ENCODE results near the gene PAQR8. TPM values are rescaled to one million over a fixed set of nuclear protein-coding genes. Genes with fewer than 3 reads are reported as not detected.

PAQR8 gene
- total and polyA plus RNA-seq, 4 donors = 2.5 to 9.3 (median 5.9) TPM

DNA sequence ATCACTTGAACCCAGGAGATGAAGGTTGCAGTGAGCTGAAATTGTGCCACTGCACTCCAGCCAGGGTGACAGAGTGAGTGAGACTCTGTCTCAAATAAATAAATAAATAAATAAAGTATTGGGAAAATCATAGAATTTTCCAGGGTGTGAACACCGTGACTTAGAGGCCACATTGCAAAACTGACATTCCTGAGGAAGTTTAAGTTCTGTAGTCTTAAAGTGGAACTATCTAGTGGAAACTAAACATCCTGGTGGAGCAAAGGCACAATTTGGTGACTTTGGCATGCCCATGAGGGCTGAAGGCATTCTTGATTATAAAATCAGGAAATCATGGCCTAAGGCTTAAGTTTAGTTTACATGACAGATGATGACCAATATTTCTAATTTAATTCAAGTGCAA, 44.7 kb upstream of the PAQR8 start:
- no peak overlapping the region for H3K4me3 ChIP-seq
- H3K9me3 ChIP-seq (ENCODE audit: control insufficient read depth in 4 of 4, insufficient read depth in 3 of 4, low read length in 3 of 4) = no peaks in the 10 kb centered on the region
- no peak overlapping the region for H3K9ac ChIP-seq (ENCODE audit: insufficient read depth in 1 of 2, low read length in 2 of 2)
- no peaks in the 10 kb centered on the region for H3K36me3 ChIP-seq (ENCODE audit: control insufficient read depth in 4 of 4, insufficient read depth in 4 of 4, low read length in 4 of 4)
- H3K27ac ChIP-seq (ENCODE audit: low read depth in 1 of 2, low read length in 1 of 2) = no peak overlapping the region
- 21 to 49% methylated on average over 1 of the region's 1 CpG for WGBS, 2 donors
- DNase-seq (no peak), ATAC-seq (ENCODE audit: insufficient read depth, low FRiP score) (no peak)
- TF ChIP-seq, protein P1, sequence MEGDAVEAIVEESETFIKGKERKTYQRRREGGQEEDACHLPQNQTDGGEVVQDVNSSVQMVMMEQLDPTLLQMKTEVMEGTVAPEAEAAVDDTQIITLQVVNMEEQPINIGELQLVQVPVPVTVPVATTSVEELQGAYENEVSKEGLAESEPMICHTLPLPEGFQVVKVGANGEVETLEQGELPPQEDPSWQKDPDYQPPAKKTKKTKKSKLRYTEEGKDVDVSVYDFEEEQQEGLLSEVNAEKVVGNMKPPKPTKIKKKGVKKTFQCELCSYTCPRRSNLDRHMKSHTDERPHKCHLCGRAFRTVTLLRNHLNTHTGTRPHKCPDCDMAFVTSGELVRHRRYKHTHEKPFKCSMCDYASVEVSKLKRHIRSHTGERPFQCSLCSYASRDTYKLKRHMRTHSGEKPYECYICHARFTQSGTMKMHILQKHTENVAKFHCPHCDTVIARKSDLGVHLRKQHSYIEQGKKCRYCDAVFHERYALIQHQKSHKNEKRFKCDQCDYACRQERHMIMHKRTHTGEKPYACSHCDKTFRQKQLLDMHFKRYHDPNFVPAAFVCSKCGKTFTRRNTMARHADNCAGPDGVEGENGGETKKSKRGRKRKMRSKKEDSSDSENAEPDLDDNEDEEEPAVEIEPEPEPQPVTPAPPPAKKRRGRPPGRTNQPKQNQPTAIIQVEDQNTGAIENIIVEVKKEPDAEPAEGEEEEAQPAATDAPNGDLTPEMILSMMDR (IDR thresholded peaks at IDR 0.05; ENCODE audit: control extremely low read depth, extremely low read depth) = no peak
- H3K27me3 ChIP-seq (ENCODE audit: control insufficient read depth in 3 of 3, insufficient read depth in 3 of 3, low read length in 2 of 3) = no peaks in the 10 kb centered on the region
- no peaks in the 10 kb centered on the region for H3K4me1 ChIP-seq (ENCODE audit: control insufficient read depth in 5 of 5, insufficient read depth in 5 of 5, low read length in 5 of 5)

GRCh38 chr6:52317841-52318581, 43.9 kb upstream of the PAQR8 start:
- H3K9me3 ChIP-seq (ENCODE audit: control insufficient read depth in 4 of 4, insufficient read depth in 3 of 4, low read length in 3 of 4) = no peaks in the 10 kb centered on the region
- H3K9ac ChIP-seq (ENCODE audit: insufficient read depth in 1 of 2, low read length in 2 of 2) = no peak overlapping the region
- H3K27ac ChIP-seq (ENCODE audit: low read depth in 1 of 2, low read length in 1 of 2) = no peak overlapping the region
- DNase-seq = no peak
- peak; percentile 58 for ATAC-seq (ENCODE audit: insufficient read depth, low FRiP score)
- no peaks in the 10 kb centered on the region for H3K4me1 ChIP-seq (ENCODE audit: control insufficient read depth in 5 of 5, insufficient read depth in 5 of 5, low read length in 5 of 5)
- no peaks in the 10 kb centered on the region for H3K27me3 ChIP-seq (ENCODE audit: control insufficient read depth in 3 of 3, insufficient read depth in 3 of 3, low read length in 2 of 3)
- H3K36me3 ChIP-seq (ENCODE audit: control insufficient read depth in 4 of 4, insufficient read depth in 4 of 4, low read length in 4 of 4) = no peaks in the 10 kb centered on the region
- H3K4me3 ChIP-seq = no peak overlapping the region
- WGBS, 2 donors = 40 to 42% methylated on average over 4 of the region's 4 CpGs
- TF ChIP-seq, protein P1 (IDR thresholded peaks at IDR 0.05; ENCODE audit: control extremely low read depth, extremely low read depth) = no peak

DNA sequence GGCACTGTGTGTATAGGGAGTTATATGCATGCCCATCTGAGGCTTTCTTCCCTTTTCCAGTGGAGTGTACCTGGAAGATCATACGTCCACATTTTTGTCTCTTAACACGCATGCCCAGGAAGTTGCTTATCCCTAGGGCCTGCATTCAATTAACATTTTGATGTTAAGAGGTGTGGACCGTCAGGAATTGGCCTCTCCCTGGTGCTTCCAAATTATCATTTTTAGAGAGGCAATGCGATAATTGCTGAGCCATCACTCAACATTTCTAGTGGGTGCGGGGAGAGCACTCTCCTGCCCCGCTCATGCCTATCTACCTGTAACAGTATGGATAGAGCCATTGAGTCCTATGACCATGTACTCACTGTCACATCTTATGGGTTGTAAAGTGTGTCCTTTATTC, 37.8 kb upstream of the PAQR8 start:
- DNase-seq (no peak), ATAC-seq (ENCODE audit: insufficient read depth, low FRiP score) (no peak)
- H3K4me1 ChIP-seq (ENCODE audit: control insufficient read depth in 5 of 5, insufficient read depth in 5 of 5, low read length in 5 of 5) = peaks cover 0 to 3% (median 0%) of the 10 kb centered on the region in 5 donors
- no peaks in the 10 kb centered on the region for H3K36me3 ChIP-seq (ENCODE audit: control insufficient read depth in 4 of 4, insufficient read depth in 4 of 4, low read length in 4 of 4)
- no peak overlapping the region for H3K9ac ChIP-seq (ENCODE audit: insufficient read depth in 1 of 2, low read length in 2 of 2)
- TF ChIP-seq, protein P1 (IDR thresholded peaks at IDR 0.05; ENCODE audit: control extremely low read depth, extremely low read depth) = no peak
- no peaks in the 10 kb centered on the region for H3K9me3 ChIP-seq (ENCODE audit: control insufficient read depth in 4 of 4, insufficient read depth in 3 of 4, low read length in 3 of 4)
- no peak overlapping the region for H3K4me3 ChIP-seq
- 95% methylated on average over 6 of the region's 6 CpGs for WGBS, 2 donors
- H3K27me3 ChIP-seq (ENCODE audit: control insufficient read depth in 3 of 3, insufficient read depth in 3 of 3, low read length in 2 of 3) = no peaks in the 10 kb centered on the region
- H3K27ac ChIP-seq (ENCODE audit: low read depth in 1 of 2, low read length in 1 of 2) = no peak overlapping the region
